ENCODE data around the gene ABHD12.

ABHD12 gene

GRCh38 chr20:25289886-25290597 lies 100.6 kb downstream of the ABHD12 start:
- no peak for DNase-seq (ENCODE audit: low read depth)

GRCh38 chr20:25288291-25289181 lies 102.1 kb downstream of the ABHD12 start:
- DNase-seq (ENCODE audit: low read depth): no peak

GRCh38 chr20:25287631-25288290 lies 102.9 kb downstream of the ABHD12 start:
- DNase-seq (ENCODE audit: low read depth): no peak

GRCh38 chr20:25286917-25287316 lies 103.7 kb downstream of the ABHD12 start:
- DNase-seq (ENCODE audit: low read depth): no peak

GRCh38 chr20:25285856-25286798 lies 104.5 kb downstream of the ABHD12 start:
- no peak for DNase-seq (ENCODE audit: low read depth)

GRCh38 chr20:25285091-25285647 lies 105.5 kb downstream of the ABHD12 start:
- no peak for DNase-seq (ENCODE audit: low read depth)

GRCh38 chr20:25284131-25284601 lies 106.5 kb downstream of the ABHD12 start:
- DNase-seq (ENCODE audit: low read depth): no peak

- no peak for DNase-seq (ENCODE audit: low read depth)
These were observed 107.2 kb downstream of the ABHD12 start for GRCh38 chr20:25283221-25283951.

- no peak for DNase-seq (ENCODE audit: low read depth)
These were observed 107.8 kb downstream of the ABHD12 start for GRCh38 chr20:25282796-25283195.

- DNase-seq (ENCODE audit: low read depth): no peak
These were observed 108.4 kb downstream of the ABHD12 start for GRCh38 chr20:25282034-25282781.

GRCh38 chr20:25281541-25281991 lies 109.1 kb downstream of the ABHD12 start:
- DNase-seq (ENCODE audit: low read depth): no peak

- no peak for DNase-seq (ENCODE audit: low read depth)
These were observed 109.8 kb downstream of the ABHD12 start for GRCh38 chr20:25280574-25281535.

GRCh38 chr20:25280051-25280573 lies 110.5 kb downstream of the ABHD12 start:
- no peak for DNase-seq (ENCODE audit: low read depth)

- no peak for DNase-seq (ENCODE audit: low read depth)
These were observed 111.2 kb downstream of the ABHD12 start for GRCh38 chr20:25279403-25279802.

- DNase-seq (ENCODE audit: low read depth): no peak
These were observed 111.8 kb downstream of the ABHD12 start for GRCh38 chr20:25278636-25279361.

- no peak for DNase-seq (ENCODE audit: low read depth)
These were observed 112.6 kb downstream of the ABHD12 start for GRCh38 chr20:25277941-25278521.

All from activated T-cell treated with anti-CD3 and anti-CD28 coated beads for 48 hours (primary cell).